GM12878 (cell line): ENCODE results near the gene ATP6V1C2.

Experiments
- ATF3 ChIP-seq: IDR thresholded peaks from 2 replicates; pipeline ENCODE4 v1.6.1; 2011; ENCODE audit warnings: low read depth, mild to moderate bottlenecking, low read length, moderate library complexity, borderline replicate concordance; ENCODE audit errors: extremely low read depth
- ATF7 ChIP-seq: fragments of 450-650 bp; IDR thresholded peaks from 2 replicates; pipeline ENCODE4 v1.6.1; 2016; ENCODE audit warnings: low read depth, mild to moderate bottlenecking
- CBX3 ChIP-seq: fragments of 200-600 bp; sonication (generic); IDR thresholded peaks from 2 replicates; pipeline ENCODE4 v1.6.1; 2016; ENCODE audit warnings: low read depth, borderline replicate concordance
- CHD2 ChIP-seq: IDR thresholded peaks from 2 replicates; pipeline ENCODE4 v1.6.1; 2011; ENCODE audit warnings: low read depth, low read length, improper control_type of control experiment, borderline replicate concordance
- CTCF ChIP-seq, 3 experiments: IDR thresholded peaks in 2 of 3; conservative IDR thresholded peaks in 1 of 3; 2 replicates each; pipeline ENCODE4 v1.5.1; 2011; ENCODE audit warnings: low read depth in 3 of 3, low read length in 3 of 3, mild to moderate bottlenecking in 3 of 3, control low read depth in 2 of 3, moderate library complexity in 2 of 3, inconsistent platforms in 1 of 3, mixed read lengths in 1 of 3; ENCODE audit not compliant: control insufficient read depth in 2 of 3, insufficient read depth in 1 of 3; ENCODE audit errors: extremely low read depth in 1 of 3
- DPF2 ChIP-seq: fragments of 450-650 bp; IDR thresholded peaks from 2 replicates; pipeline ENCODE4 v1.6.1; 2017; ENCODE audit warnings: mild to moderate bottlenecking
- NFIC ChIP-seq: IDR thresholded peaks from 2 replicates; pipeline ENCODE4 v1.6.1; 2012; ENCODE audit warnings: low read depth, mild to moderate bottlenecking, inconsistent platforms, low read length, moderate library complexity
- POLR2A ChIP-seq: IDR thresholded peaks from 2 replicates; pipeline ENCODE4 v1.6.1; 2011; ENCODE audit warnings: low read depth, mild to moderate bottlenecking, low read length
- PRDM15 ChIP-seq: fragments of 450-650 bp; formaldehyde crosslinking; IDR thresholded peaks from 2 replicates; pipeline ENCODE4 v1.4.0; 2020; ENCODE audit warnings: mild to moderate bottlenecking, moderate library complexity
- RAD21 ChIP-seq: IDR thresholded peaks from 2 replicates; pipeline ENCODE4 v1.6.1; 2011; ENCODE audit warnings: mild to moderate bottlenecking, low read depth, low read length, moderate library complexity; ENCODE audit not compliant: insufficient read depth
- SIN3A ChIP-seq: IDR thresholded peaks from 2 replicates; pipeline ENCODE4 v1.6.1; 2012; ENCODE audit warnings: low read depth, low read length, improper control_type of control experiment
- SRF ChIP-seq, 2 experiments: IDR thresholded peaks; 2 replicates each; pipeline ENCODE4 v1.6.1; 2011; ENCODE audit warnings: low read depth in 2 of 2, low read length in 2 of 2, mild to moderate bottlenecking in 1 of 2, moderate library complexity in 1 of 2
- ZZZ3 ChIP-seq: IDR thresholded peaks from 2 replicates; pipeline ENCODE4 v1.6.1; 2011; ENCODE audit warnings: low read depth; ENCODE audit not compliant: control insufficient read depth, insufficient read length

GRCh38 chr2:10794876-10795275 lies 73.4 kb downstream of the ATP6V1C2 start:
- TF ChIP-seq ZZZ3 (no peak), SIN3A (no peak), CBX3 (no peak), CTCF (IDR thresholded peaks at IDR 0.05 in 2 of 3, conservative IDR thresholded peaks at IDR 0.05 in 1 of 3; ENCODE audit: control insufficient read depth in 2 of 3, extremely low read depth in 1 of 3, insufficient read depth in 1 of 3, low read depth in 3 of 3, low read length in 3 of 3) (no peak), PRDM15 (no peak), POLR2A (no peak), ATF7 (no peak), CHD2 (no peak), ATF3 (no peak), SRF (IDR thresholded peaks at IDR 0.05; ENCODE audit: low read depth in 2 of 2, low read length in 2 of 2) (no peak), RAD21 (no peak), DPF2 (no peak), NFIC (no peak)
